Activated CD8-positive, alpha-beta memory T cell treated with anti-CD3 and anti-CD28 coated beads, Interleukin-2, amount 50 U/mL, for 1 hour (primary cell): ENCODE results near the gene DHX15.
"Not testable (repeated sequence)": the region's sequence is repeated elsewhere in the genome, so short reads cannot be mapped to it uniquely, and the experiment has no call there.

Experiments used
- DNase-seq: peaks from one replicate; pipeline ENCODE4 v3.0.0-alpha.2; 2020; ENCODE audit errors: extremely low read depth

DHX15 gene

GRCh38 chr4:24544208-24544988 lies 40.0 kb downstream of the DHX15 start:
- no peak for DNase-seq

DNA sequence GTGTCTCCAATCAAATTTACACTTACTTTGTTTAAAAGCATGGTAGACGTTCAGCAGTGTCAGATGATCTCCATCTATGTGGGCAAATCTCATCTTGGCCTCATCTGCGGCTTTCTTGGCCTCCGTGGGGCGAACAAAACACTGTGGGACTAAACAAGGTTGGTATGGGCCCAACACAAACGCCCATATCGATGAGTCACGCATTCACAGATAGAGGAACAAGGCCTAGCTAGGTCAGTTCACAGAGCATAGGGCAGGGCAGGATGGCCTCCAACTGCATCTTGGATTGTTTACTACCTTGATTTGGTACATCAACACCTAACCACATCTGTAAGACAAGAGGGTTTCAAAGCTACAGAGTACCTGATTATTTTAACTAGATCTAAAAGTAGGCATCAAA lies 47.3 kb downstream of the DHX15 start:
- no peak for DNase-seq

- DNase-seq: no peak
Observed at GRCh38 chr4:24535399-24535798, 49.0 kb downstream of the DHX15 start.

- no peak for DNase-seq
Observed at GRCh38 chr4:24533364-24533763, 51.0 kb downstream of the DHX15 start.

DNA sequence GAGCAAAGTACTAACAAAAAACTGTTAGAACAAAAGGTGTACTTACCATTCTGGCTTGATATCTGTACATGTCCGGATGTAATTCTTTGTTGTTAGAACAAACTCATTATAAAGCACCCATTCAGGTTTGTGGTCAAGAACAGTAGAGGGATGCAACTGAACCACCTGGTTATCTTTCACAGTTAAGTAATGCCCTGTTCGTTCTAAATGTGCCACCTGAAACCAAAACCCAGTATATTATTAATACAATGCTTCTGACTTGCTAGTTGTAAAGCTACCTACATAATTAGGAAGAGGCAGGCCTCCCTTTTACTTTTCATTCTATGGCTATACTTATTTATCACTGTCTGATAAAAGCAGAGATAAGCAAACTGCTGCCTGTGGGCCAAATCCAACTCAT lies 54.8 kb downstream of the DHX15 start:
- DNase-seq: no peak

GRCh38 chr4:24527371-24527770 lies 57.0 kb downstream of the DHX15 start:
- no peak for DNase-seq

DNA sequence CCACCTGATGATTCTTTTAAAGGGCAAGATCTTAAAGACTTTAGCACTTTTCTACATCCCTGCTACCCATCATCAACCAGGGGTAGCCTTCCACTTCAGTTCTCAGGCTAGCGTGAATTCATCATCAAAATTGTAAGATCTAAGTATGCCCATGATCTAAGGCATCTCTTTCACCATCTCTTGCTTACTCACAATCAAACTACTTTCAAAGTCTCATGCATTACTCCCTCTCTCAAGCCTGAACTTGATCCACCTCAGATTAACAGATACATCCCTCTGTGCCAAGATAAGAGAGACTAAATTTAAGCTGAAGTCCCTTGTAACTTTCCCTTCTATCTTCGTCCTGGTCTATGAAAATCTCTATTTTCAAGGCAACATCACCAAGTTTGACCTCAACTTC lies 62.8 kb downstream of the DHX15 start:
- no peak for DNase-seq

DNA sequence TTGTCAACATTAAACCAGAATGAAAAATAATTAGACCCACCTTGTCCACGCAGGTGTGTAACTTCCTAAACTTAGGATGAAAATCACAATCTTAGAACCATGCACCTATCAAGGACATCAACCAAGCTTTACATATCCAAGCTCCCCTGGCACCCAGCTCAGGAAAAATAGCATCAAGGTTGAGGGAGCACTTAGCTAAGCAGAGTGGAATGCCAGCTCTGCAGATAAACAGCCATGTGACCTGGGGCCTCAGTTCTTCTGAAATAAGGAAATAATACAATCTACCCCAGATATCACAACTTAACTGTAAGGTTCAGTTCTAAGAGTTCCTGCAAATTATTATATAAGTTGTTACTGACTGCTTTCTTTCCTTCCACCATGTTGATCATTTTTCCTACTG lies 64.7 kb downstream of the DHX15 start:
- no peak for DNase-seq

- DNase-seq: no peak
Observed at GRCh38 chr4:24517676-24518075, 66.7 kb downstream of the DHX15 start.

GRCh38 chr4:24516926-24517325 lies 67.4 kb downstream of the DHX15 start:
- DNase-seq: no peak

DNA sequence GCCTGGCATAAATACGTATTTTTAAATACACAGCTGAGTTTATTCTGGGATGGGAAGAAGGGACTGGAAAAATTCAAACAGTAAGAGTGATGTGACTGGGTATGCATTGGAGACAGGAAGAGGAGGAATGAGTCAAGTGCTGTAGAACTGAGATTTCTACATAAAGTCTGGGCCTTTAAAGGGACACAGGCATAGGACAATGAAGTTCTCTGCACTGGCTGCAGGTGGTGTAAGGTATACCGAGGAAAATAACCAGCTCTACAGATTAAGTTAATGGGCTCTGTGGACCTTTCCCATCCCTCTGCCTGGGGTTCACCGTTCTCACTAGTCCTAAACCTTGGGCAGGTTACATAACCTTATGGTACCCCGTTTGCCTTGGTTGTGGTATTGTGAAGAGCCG lies 68.7 kb downstream of the DHX15 start:
- no peak for DNase-seq

DNA sequence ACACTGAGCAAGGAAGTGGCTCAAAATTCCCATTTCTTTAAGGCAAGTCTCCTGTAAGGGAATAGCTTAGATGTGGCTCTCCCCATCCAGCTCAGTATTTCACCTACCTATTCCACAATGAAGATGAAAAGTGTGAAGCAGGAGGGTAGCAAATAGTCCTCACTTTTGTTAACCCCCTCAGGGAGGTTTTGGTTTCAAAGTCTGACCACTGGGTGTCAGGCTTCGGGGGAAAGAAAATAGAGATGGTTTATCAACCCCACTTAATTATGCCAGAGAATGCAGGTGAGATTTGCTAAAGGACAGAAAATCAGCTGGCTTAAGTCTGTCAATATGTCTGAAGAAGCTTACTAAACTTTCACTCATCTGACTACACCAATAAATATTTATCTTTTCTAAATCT lies 69.5 kb downstream of the DHX15 start:
- no peak for DNase-seq

- no peak for DNase-seq
Observed at GRCh38 chr4:24513718-24514117, 70.6 kb downstream of the DHX15 start.

- DNase-seq: no peak
Observed at GRCh38 chr4:24511371-24512063, 72.8 kb downstream of the DHX15 start.

DNA sequence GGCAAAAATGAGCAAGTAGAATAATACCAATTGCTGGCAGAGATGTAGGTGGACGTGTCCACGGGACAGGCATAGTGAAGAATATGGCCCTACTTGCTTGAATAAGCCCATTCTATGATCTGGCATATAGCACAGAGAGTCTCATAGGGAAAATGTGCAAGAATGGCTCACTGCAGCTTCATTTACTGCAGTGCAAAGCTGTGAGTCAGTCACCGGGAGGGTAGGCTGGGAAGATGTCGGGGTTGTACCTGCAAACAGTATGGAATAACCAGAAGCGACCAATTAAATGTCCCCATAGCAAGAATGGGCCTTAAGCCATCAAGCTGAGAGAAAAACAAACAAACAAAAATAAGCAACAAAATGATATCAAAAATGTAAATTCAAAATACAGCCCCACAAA lies 74.3 kb downstream of the DHX15 start:
- no peak for DNase-seq

- no peak for DNase-seq
Observed at GRCh38 chr4:24508541-24508940, 75.8 kb downstream of the DHX15 start.

GRCh38 chr4:24507439-24507838 lies 76.9 kb downstream of the DHX15 start:
- no peak for DNase-seq

- DNase-seq: not testable (repeated sequence)
Observed at GRCh38 chr4:24503090-24503489, 81.3 kb downstream of the DHX15 start.

- no peak for DNase-seq
Observed at GRCh38 chr4:24497221-24497620, 87.1 kb downstream of the DHX15 start.

- DNase-seq: no peak
Observed at GRCh38 chr4:24496597-24496996, 87.8 kb downstream of the DHX15 start.

GRCh38 chr4:24495388-24495787 lies 89.0 kb downstream of the DHX15 start:
- no peak for DNase-seq

- DNase-seq: no peak
Observed at GRCh38 chr4:24489870-24490269, 94.5 kb downstream of the DHX15 start.

- no peak for DNase-seq
Observed at GRCh38 chr4:24488399-24489164, 95.8 kb downstream of the DHX15 start.
